ENCODE results near the gene REEP3.

- no peak for TF ChIP-seq CTCF (IDR thresholded peaks at IDR 0.05)
- TF ChIP-seq POLR2AphosphoS5 (IDR thresholded peaks at IDR 0.05), result no peak
Observed at GRCh38 chr10:63493004-63493403, 28.2 kb upstream of the REEP3 start.
